Thoracic aorta (tissue), 2 donors: ENCODE results near the gene ARHGDIA. TPM values are rescaled to one million over a fixed set of nuclear protein-coding genes. Genes with fewer than 3 reads are reported as not detected.

ENCODE experiments used
- ATAC-seq: fragments of 150-250 bp; one replicate; pipeline ENCODE4 v1.8.0; 2017; ENCODE audit warnings: low read depth; ENCODE audit not compliant: insufficient number of reproducible peaks, low FRiP score
- DNase-seq: peaks from one replicate; pipeline ENCODE4 v3.0.0-alpha.2; 2020; ENCODE audit warnings: low spot score
- H3K27ac ChIP-seq, 2 donors: fragments of 200-600 bp; sonication (generic); 1 replicate in 1 of 2; 2 replicates in 1 of 2; pipeline ENCODE4 v1.5.1; 2016; ENCODE audit warnings: mild to moderate bottlenecking in 2 of 2, moderate library complexity in 2 of 2
- H3K27me3 ChIP-seq: fragments of 200-600 bp; sonication (generic); replicated peaks from 2 replicates; pipeline ENCODE4 v1.6.0; 2016; ENCODE audit warnings: mild to moderate bottlenecking; ENCODE audit not compliant: insufficient read depth
- H3K36me3 ChIP-seq: fragments of 200-600 bp; sonication (generic); one replicate; pipeline ENCODE4 v1.5.1; 2016
- H3K4me1 ChIP-seq, 2 donors: fragments of 200-600 bp; sonication (generic); 1 replicate in 1 of 2; 2 replicates in 1 of 2; pipeline versions ENCODE4 v1.5.1 to v1.6.0; 2016; ENCODE audit warnings: low read depth in 2 of 2, mild to moderate bottlenecking in 1 of 2; ENCODE audit not compliant: control insufficient read depth in 1 of 2
- H3K4me3 ChIP-seq: fragments of 200-600 bp; sonication (generic); 2 replicates; pipeline ENCODE4 v1.5.1; 2016; ENCODE audit warnings: mild to moderate bottlenecking
- H3K9me3 ChIP-seq: fragments of 200-600 bp; sonication (generic); 2 replicates; pipeline ENCODE4 v1.5.1; 2016
- CTCF ChIP-seq: fragments of 200-600 bp; sonication (generic); IDR thresholded peaks from one replicate; pipeline ENCODE4 v1.5.1; 2019; ENCODE audit warnings: antibody characterized with exemption
- total RNA-seq, 2 donors: library from RNA; depleted of rRNA; stranded (reverse); fragments of >200 nt; gene quantifications; one replicate each; pipeline versions ENCODE4 v1.1.0 to v1.2.3, GENCODE V29; 2016

Gene ARHGDIA
- total RNA-seq, 2 donors from 2014 or later, result 206 to 324 TPM

DNA sequence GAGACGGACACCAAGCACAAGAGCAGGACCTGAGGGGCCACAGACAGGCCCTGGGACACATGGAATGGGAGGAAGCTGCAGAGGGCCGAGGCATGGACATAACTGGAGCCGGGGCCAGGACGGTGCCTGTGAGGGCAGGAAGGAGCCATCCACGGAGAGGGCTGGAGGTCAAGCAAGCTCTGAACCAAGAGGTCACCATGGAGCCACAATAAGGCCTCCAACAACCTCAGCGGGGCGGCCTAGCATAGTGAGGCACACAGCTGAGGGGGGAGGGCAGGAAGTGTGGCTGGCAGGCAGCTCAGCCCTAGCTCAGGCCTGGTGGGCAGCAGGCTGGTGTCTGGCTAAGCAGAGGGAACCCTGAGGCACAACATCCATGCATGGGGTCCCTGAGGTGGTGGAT, 42.5 kb downstream of the ARHGDIA start:
- ATAC-seq, result no peak
- no peak for DNase-seq
- Histone ChIP-seq H3K36me3 (peaks cover 2% of the 10 kb centered on the region), H3K4me3 (no peak overlapping the region), H3K9me3 (no peaks in the 10 kb centered on the region), H3K4me1 (peaks cover 13 to 21% of the 10 kb centered on the region in 2 donors), H3K27me3 (no peaks in the 10 kb centered on the region), H3K27ac (no peak overlapping the region)
- TF ChIP-seq CTCF, result no peak

GRCh38 chr17:81825841-81826466, 45.2 kb downstream of the ARHGDIA start:
- Histone ChIP-seq H3K4me1 (peaks cover 6 to 16% of the 10 kb centered on the region in 2 donors), H3K27ac (no peak overlapping the region), H3K36me3 (peaks cover 8% of the 10 kb centered on the region), H3K4me3 (no peak overlapping the region), H3K9me3 (no peaks in the 10 kb centered on the region), H3K27me3 (no peaks in the 10 kb centered on the region)
- TF ChIP-seq CTCF, result no peak
- DNase-seq (no peak), ATAC-seq (no peak)

- DNase-seq (no peak), ATAC-seq (no peak)
- Histone ChIP-seq H3K27me3 (no peaks in the 10 kb centered on the region), H3K9me3 (no peaks in the 10 kb centered on the region), H3K4me3 (no peak overlapping the region), H3K4me1 (peaks cover 6 to 14% of the 10 kb centered on the region in 2 donors), H3K27ac (no peak overlapping the region), H3K36me3 (peaks cover 8% of the 10 kb centered on the region)
- TF ChIP-seq CTCF, result no peak
Observed at GRCh38 chr17:81824595-81824994, 46.5 kb downstream of the ARHGDIA start.

- H3K27ac ChIP-seq, result no peak overlapping the region
- H3K36me3 ChIP-seq, result peaks cover 8% of the 10 kb centered on the region
- ATAC-seq (no peak), DNase-seq (no peak)
- no peak overlapping the region for H3K4me3 ChIP-seq
- no peaks in the 10 kb centered on the region for H3K27me3 ChIP-seq
- H3K9me3 ChIP-seq, result no peaks in the 10 kb centered on the region
- peaks cover 6 to 14% of the 10 kb centered on the region in 2 donors for H3K4me1 ChIP-seq
- no peak for TF ChIP-seq CTCF
Observed at GRCh38 chr17:81823820-81824550, 47.2 kb downstream of the ARHGDIA start.

- Histone ChIP-seq H3K4me3 (no peak overlapping the region), H3K27ac (no peak overlapping the region), H3K36me3 (peaks cover 8% of the 10 kb centered on the region), H3K9me3 (no peaks in the 10 kb centered on the region), H3K4me1 (peaks cover 6 to 14% of the 10 kb centered on the region in 2 donors), H3K27me3 (no peaks in the 10 kb centered on the region)
- ATAC-seq (no peak), DNase-seq (no peak)
- TF ChIP-seq CTCF, result no peak
Observed at GRCh38 chr17:81822996-81823819, 47.9 kb downstream of the ARHGDIA start.
